SK-N-SH treated with all-trans-retinoic acid at 6 μM for 48 hours (cell line): ENCODE results near the gene CDK6.
A peak's percentile ranks its signal among the peaks of the same experiment; 100 is the strongest.

Source experiments
- ATAC-seq: fragments of 200-7000 bp; cut with Tn5 transposase; 3 replicates; pipeline ENCODE4 v1.9.1; 2020; ENCODE audit warnings: mild to moderate bottlenecking, moderate library complexity
- ARNTL ChIP-seq: fragments of 450-650 bp; formaldehyde crosslinking; IDR thresholded peaks from 2 replicates; pipeline ENCODE4 v1.5.0; 2020; ENCODE audit warnings: low read depth, mild to moderate bottlenecking, moderate library complexity, borderline replicate concordance
- CREB5 ChIP-seq: fragments of 250-450 bp; sonication (Bioruptor Pico); IDR thresholded peaks from 2 replicates; pipeline ENCODE4 v1.5.1; 2020; ENCODE audit warnings: low read depth, mild to moderate bottlenecking, moderate library complexity
- CSDC2 ChIP-seq: fragments of 250-450 bp; sonication (Bioruptor Pico); IDR thresholded peaks from 2 replicates; pipeline ENCODE4 v1.5.0; 2020; ENCODE audit warnings: mild to moderate bottlenecking, moderate library complexity
- GLIS3 ChIP-seq: fragments of 250-450 bp; sonication (Bioruptor Pico); IDR thresholded peaks from 2 replicates; pipeline ENCODE4 v1.5.0; 2020; ENCODE audit warnings: mild to moderate bottlenecking, moderate library complexity
- ISL1 ChIP-seq: fragments of 250-450 bp; sonication (Bioruptor Pico); IDR thresholded peaks from 2 replicates; pipeline ENCODE4 v2.1.2; 2022; ENCODE audit warnings: mild to moderate bottlenecking, moderate library complexity
- PATZ1 ChIP-seq: fragments of 250-450 bp; sonication (Bioruptor Pico); IDR thresholded peaks from 2 replicates; pipeline ENCODE4 v1.8.0; 2020; ENCODE audit warnings: mild to moderate bottlenecking, moderate library complexity, borderline replicate concordance
- SNAI2 ChIP-seq: fragments of 250-450 bp; sonication (Bioruptor Pico); IDR thresholded peaks from 2 replicates; pipeline ENCODE4 v1.5.0; 2020; ENCODE audit warnings: mild to moderate bottlenecking, moderate library complexity
- TOX ChIP-seq: fragments of 250-450 bp; sonication (Bioruptor Pico); IDR thresholded peaks from 2 replicates; pipeline ENCODE4 v1.8.0; 2021; ENCODE audit warnings: mild to moderate bottlenecking, moderate library complexity, borderline replicate concordance
- TSHZ2 ChIP-seq: fragments of 250-450 bp; sonication (Bioruptor Pico); IDR thresholded peaks from 2 replicates; pipeline ENCODE4 v1.5.0; 2020; ENCODE audit warnings: mild to moderate bottlenecking, moderate library complexity
- ZC3H10 ChIP-seq: fragments of 250-450 bp; sonication (Bioruptor Pico); IDR thresholded peaks from 2 replicates; pipeline ENCODE4 v1.5.1; 2021; ENCODE audit warnings: mild to moderate bottlenecking, moderate library complexity
- ZFP3 ChIP-seq: fragments of 250-450 bp; sonication (Bioruptor Pico); IDR thresholded peaks from 2 replicates; pipeline ENCODE4 v1.5.0; 2020; ENCODE audit warnings: mild to moderate bottlenecking, moderate library complexity
- ZFP30 ChIP-seq: fragments of 450-650 bp; formaldehyde crosslinking; IDR thresholded peaks from 2 replicates; pipeline ENCODE4 v1.5.0; 2022; ENCODE audit warnings: mild to moderate bottlenecking, moderate library complexity
- ZNF70 ChIP-seq: fragments of 450-650 bp; formaldehyde crosslinking; IDR thresholded peaks from 2 replicates; pipeline ENCODE4 v1.5.0; 2020; ENCODE audit warnings: mild to moderate bottlenecking, moderate library complexity
- ZNF8 ChIP-seq: fragments of 450-650 bp; formaldehyde crosslinking; IDR thresholded peaks from 2 replicates; pipeline ENCODE4 v1.5.0; 2020; ENCODE audit warnings: mild to moderate bottlenecking, moderate library complexity
- TF ChIP-seq, protein P1 (sequence below): fragments of 250-450 bp; sonication (Bioruptor Pico); IDR thresholded peaks from 2 replicates; pipeline ENCODE4 v1.8.0; 2021; ENCODE audit warnings: low read depth, mild to moderate bottlenecking, moderate library complexity, borderline replicate concordance

The CDK6 gene

GRCh38 chr7:92835261-92835850, 1.0 kb downstream of the CDK6 start:
- TF ChIP-seq TSHZ2 (CRISPR knock-in tag) (0 out of 2 replicates have a peak, but pooled peaks have one; percentile 47), PATZ1 (CRISPR knock-in tag) (no peak; the same call in none of the 2 replicates), CREB5 (CRISPR knock-in tag) (0 out of 2 replicates have a peak, but pooled peaks have one; percentile 10), SNAI2 (CRISPR knock-in tag) (no peak), ZNF8 (0 out of 2 replicates have a peak, but pooled peaks have one; percentile 6), TOX (peak; percentile 40; the same call in 1 of the 2 replicates), ZFP3 (CRISPR knock-in tag) (peak; percentile 48; the same call in 1 of the 2 replicates), ARNTL (no peak), CSDC2 (CRISPR knock-in tag) (0 out of 2 replicates have a peak, but pooled peaks have one; percentile 9), GLIS3 (CRISPR knock-in tag) (0 out of 2 replicates have a peak, but pooled peaks have one; percentile 26), ISL1 (CRISPR knock-in tag) (peak; percentile 41)
- TF ChIP-seq, protein P1, sequence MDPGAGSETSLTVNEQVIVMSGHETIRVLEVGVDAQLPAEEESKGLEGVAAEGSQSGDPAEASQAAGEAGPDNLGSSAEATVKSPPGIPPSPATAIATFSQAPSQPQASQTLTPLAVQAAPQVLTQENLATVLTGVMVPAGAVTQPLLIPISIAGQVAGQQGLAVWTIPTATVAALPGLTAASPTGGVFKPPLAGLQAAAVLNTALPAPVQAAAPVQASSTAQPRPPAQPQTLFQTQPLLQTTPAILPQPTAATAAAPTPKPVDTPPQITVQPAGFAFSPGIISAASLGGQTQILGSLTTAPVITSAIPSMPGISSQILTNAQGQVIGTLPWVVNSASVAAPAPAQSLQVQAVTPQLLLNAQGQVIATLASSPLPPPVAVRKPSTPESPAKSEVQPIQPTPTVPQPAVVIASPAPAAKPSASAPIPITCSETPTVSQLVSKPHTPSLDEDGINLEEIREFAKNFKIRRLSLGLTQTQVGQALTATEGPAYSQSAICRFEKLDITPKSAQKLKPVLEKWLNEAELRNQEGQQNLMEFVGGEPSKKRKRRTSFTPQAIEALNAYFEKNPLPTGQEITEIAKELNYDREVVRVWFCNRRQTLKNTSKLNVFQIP (CRISPR knock-in tag) = 0 out of 2 replicates have a peak, but pooled peaks have one; percentile 72
- peak; percentile 18 for ATAC-seq

GRCh38 chr7:92834507-92835260, 1.7 kb downstream of the CDK6 start:
- no peak for TF ChIP-seq TSHZ2 (CRISPR knock-in tag)
- peak; percentile 31; the same call in 1 of the 2 replicates for TF ChIP-seq ZC3H10 (CRISPR knock-in tag)
- TF ChIP-seq ZNF70 = no peak
- no peak for TF ChIP-seq GLIS3 (CRISPR knock-in tag)
- 0 out of 2 replicates have a peak, but pooled peaks have one; percentile 24 for TF ChIP-seq CREB5 (CRISPR knock-in tag)
- TF ChIP-seq ZFP30 (CRISPR knock-in tag) = no peak
- TF ChIP-seq CSDC2 (CRISPR knock-in tag) = peak; percentile 75; the same call in 1 of the 2 replicates
- TF ChIP-seq ARNTL = no peak
- TF ChIP-seq PATZ1 (CRISPR knock-in tag) = no peak
- 0 out of 3 replicates have a peak, but pooled peaks have one; percentile 0 for ATAC-seq
